ENCODE measurements around the gene SAMM50.

SAMM50 gene

DNA sequence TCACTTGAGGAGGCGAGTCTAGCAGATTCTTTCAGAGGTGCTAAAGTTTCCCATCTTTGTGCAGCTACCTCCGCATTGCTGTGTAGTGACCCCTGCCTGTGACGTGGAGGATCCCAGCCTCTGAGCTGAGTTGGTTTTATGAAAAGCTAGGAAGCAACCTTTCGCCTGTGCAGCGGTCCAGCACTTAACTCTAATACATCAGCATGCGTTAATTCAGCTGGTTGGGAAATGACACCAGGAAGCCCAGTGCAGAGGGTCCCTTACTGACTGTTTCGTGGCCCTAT, 8.9 kb upstream of the SAMM50 start:
- Histone ChIP-seq H3K4me1 (ENCODE audit: insufficient read depth, low read length) (no peaks in the 10 kb centered on the region), H3K9me3 (ENCODE audit: low read length) (no peaks in the 10 kb centered on the region), H3K36me3 (ENCODE audit: insufficient read depth, low read length) (no peaks in the 10 kb centered on the region), H3K9ac (ENCODE audit: low read length) (no peak overlapping the region), H3K27me3 (ENCODE audit: control insufficient read depth in 1 of 2, insufficient read depth in 2 of 2, low read length in 2 of 2) (peaks cover 0 to 6% of the 10 kb centered on the region in 2 donors), H3K27ac (ENCODE audit: low read depth, low read length) (no peak overlapping the region), H3K4me3 (ENCODE audit: low read depth in 1 of 2, low read length in 2 of 2) (no peak overlapping the region)

DNA sequence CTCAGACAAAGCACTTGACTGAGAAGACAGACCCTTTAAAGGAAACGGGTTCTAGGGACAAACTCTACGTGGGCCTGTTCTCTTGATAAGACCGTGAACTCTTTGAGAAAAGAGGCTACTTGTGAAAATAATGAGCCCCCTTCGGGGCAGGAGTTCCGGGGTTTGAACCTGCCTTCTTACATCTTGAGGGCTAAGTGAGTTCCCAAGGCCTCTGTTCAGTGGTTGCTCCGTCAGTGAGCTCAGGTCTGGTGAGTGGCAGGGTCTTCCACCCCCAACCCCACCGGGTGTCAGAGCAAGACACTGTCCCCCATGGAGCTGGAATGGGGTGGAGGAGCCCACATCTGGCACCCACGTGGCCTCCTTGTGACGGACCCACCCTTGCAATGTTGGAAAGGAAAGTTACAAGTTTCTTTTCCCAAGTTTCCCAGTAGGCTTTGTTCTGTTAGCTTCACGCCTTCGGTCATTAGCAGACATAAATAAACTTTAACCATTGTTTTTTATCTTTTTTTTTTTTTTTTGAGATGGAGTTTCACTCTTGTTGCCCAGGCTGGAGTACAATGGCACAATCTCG, 6.3 kb upstream of the SAMM50 start:
- Histone ChIP-seq H3K36me3 (ENCODE audit: insufficient read depth, low read length) (no peaks in the 10 kb centered on the region), H3K4me3 (ENCODE audit: low read depth in 1 of 2, low read length in 2 of 2) (no peak overlapping the region), H3K27me3 (ENCODE audit: control insufficient read depth in 1 of 2, insufficient read depth in 2 of 2, low read length in 2 of 2) (peaks cover 0 to 6% of the 10 kb centered on the region in 2 donors), H3K27ac (ENCODE audit: low read depth, low read length) (no peak overlapping the region), H3K9ac (ENCODE audit: low read length) (no peak overlapping the region), H3K4me1 (ENCODE audit: insufficient read depth, low read length) (peaks cover under 1% of the 10 kb centered on the region), H3K9me3 (ENCODE audit: low read length) (no peaks in the 10 kb centered on the region)

DNA sequence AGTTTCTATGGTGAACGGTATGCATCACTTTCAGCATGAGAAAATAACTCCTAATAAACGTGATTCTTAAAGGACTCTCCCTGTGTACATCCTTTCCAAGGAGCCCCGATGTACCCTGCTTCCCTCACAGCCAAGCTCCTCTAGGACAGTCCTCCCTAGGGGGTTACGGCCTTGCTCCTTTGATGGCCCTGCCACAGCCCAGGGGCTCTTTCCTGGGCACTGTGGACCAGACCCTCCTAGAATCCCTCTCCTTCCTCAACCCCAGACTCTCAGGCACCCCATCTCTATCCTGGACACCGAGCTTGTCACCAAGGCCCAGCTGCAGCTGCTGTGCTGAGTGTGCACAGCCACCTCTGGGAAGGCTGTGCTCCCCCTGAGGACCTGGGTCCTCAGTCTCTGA, 3.9 kb upstream of the SAMM50 start:
- Histone ChIP-seq H3K4me3 (ENCODE audit: low read depth in 1 of 2, low read length in 2 of 2) (no peak overlapping the region), H3K9ac (ENCODE audit: low read length) (no peak overlapping the region), H3K4me1 (ENCODE audit: insufficient read depth, low read length) (peaks cover 15% of the 10 kb centered on the region), H3K36me3 (ENCODE audit: insufficient read depth, low read length) (no peaks in the 10 kb centered on the region), H3K27ac (ENCODE audit: low read depth, low read length) (no peak overlapping the region), H3K27me3 (ENCODE audit: control insufficient read depth in 1 of 2, insufficient read depth in 2 of 2, low read length in 2 of 2) (no peaks in the 10 kb centered on the region), H3K9me3 (ENCODE audit: low read length) (no peaks in the 10 kb centered on the region)

DNA sequence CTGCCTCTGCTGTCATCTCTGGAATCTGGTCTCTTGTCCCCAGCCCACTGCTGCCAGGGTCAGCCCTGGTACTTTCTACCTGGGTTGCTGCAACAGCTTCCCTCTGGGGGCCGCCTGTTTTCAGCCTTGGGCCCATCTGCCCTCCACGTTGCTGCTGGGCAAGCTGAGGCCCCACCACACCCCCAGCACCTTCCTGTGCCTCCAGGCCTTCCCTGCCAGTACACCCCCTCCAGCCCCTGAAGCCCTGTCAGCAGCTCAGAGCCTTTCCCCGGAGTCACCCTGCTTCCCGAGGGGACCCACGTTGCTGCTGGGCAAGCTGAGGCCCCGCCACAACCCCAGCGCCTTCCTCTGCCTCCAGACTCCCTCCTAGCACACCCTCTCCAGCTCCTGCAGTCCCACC, 3.3 kb upstream of the SAMM50 start:
- H3K4me3 ChIP-seq (ENCODE audit: low read depth in 1 of 2, low read length in 2 of 2) = no peak overlapping the region
- no peaks in the 10 kb centered on the region for H3K36me3 ChIP-seq (ENCODE audit: insufficient read depth, low read length)
- H3K9ac ChIP-seq (ENCODE audit: low read length) = no peak overlapping the region
- H3K27me3 ChIP-seq (ENCODE audit: control insufficient read depth in 1 of 2, insufficient read depth in 2 of 2, low read length in 2 of 2) = no peaks in the 10 kb centered on the region
- H3K4me1 ChIP-seq (ENCODE audit: insufficient read depth, low read length) = peaks cover 21% of the 10 kb centered on the region
- no peaks in the 10 kb centered on the region for H3K9me3 ChIP-seq (ENCODE audit: low read length)
- H3K27ac ChIP-seq (ENCODE audit: low read depth, low read length) = no peak overlapping the region

DNA sequence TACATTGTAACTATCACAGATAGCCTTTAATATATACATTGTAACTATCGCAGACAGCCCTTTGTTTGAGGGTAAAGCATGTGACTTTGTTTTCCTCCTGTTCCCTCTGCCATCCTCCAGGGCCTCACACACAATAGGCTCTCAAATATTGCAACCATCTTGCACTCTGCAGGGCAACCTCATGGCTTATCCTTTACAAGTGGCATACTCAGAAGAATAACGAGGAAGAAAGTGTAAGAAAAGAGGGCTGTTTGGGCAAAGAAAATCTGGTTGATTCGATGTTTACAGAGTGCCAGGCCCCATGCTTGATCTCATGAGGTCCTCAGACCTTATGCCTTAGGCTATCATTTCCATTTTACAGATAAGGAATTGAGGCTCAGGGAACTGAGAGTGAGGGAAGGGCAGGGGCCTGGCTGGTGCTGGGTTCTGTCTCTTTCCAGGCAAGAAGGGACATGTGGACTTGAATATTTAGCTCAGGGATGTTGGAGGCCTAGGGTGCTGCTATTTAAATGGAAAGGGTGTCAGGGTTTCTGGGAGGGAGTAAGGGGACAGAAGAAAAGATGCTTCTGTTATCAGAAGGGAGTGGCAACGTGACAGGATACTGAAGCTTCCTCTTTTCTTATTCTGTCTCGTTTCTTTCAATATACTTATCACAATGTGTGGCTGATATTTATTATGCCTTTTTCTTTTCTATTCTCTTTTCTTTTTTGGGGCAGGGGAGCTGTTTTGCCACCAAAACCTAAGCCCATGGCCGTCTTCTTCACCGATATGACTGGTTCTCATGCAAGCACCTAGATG, 1.1 kb upstream of the SAMM50 start:
- H3K27me3 ChIP-seq (ENCODE audit: control insufficient read depth in 1 of 2, insufficient read depth in 2 of 2, low read length in 2 of 2) = no peaks in the 10 kb centered on the region
- no peak overlapping the region for H3K27ac ChIP-seq (ENCODE audit: low read depth, low read length)
- H3K36me3 ChIP-seq (ENCODE audit: insufficient read depth, low read length) = no peaks in the 10 kb centered on the region
- H3K9me3 ChIP-seq (ENCODE audit: low read length) = no peaks in the 10 kb centered on the region
- peaks cover 28% of the 10 kb centered on the region for H3K4me1 ChIP-seq (ENCODE audit: insufficient read depth, low read length)
- H3K9ac ChIP-seq (ENCODE audit: low read length) = no peak overlapping the region
- peak overlapping the region; percentile 81 to 86 for H3K4me3 ChIP-seq (ENCODE audit: low read depth in 1 of 2, low read length in 2 of 2)

DNA sequence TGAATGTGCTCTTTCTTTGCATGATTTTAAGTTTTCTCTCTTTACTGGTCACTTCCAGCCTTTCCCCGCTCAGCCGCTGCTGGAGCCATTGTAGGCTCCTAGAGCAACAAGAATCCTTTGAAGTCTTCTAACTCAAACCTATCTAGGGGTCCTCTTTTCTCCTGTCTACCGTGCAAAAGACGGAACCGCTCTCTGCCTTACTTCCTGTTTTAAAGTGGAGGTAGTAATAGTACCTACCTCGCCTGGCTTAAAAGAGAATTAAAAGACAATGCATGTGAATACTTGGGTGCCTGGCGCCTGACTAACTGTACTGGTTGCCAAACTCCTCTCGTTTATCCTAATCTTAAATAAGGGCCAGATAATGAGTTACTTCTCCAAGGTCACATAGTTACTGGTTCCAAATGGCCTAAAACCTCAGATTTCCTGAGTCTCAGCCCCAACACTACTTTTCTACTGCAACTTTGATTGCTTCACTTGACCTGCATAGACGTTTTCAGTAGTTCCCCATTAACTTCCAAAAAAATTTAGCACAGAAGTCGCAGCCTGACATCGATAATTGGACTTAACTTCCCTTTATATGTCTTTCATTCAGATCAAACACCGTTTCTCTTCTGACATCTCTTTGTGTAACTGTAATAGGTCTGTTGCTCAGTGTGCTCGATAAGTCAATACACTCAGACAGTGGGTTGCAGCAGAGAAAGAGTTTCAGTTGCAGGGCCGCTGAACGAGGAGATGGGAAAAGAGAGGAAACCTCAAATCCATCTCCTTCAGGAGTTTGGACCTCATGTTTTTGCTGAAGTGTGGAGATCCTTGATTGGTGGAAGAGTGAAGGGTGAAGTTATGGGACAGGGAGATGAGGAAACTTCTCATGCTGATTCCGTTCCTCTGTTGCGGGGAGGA, 891 bp downstream of the SAMM50 start:
- Histone ChIP-seq H3K9ac (ENCODE audit: low read length) (peak overlapping the region; percentile 47), H3K4me1 (ENCODE audit: insufficient read depth, low read length) (peaks cover 28% of the 10 kb centered on the region), H3K9me3 (ENCODE audit: low read length) (no peaks in the 10 kb centered on the region), H3K27me3 (ENCODE audit: control insufficient read depth in 1 of 2, insufficient read depth in 2 of 2, low read length in 2 of 2) (no peaks in the 10 kb centered on the region), H3K4me3 (ENCODE audit: low read depth in 1 of 2, low read length in 2 of 2) (peak overlapping the region; percentile 81 to 86), H3K27ac (ENCODE audit: low read depth, low read length) (peak overlapping the region; percentile 68), H3K36me3 (ENCODE audit: insufficient read depth, low read length) (no peaks in the 10 kb centered on the region)

DNA sequence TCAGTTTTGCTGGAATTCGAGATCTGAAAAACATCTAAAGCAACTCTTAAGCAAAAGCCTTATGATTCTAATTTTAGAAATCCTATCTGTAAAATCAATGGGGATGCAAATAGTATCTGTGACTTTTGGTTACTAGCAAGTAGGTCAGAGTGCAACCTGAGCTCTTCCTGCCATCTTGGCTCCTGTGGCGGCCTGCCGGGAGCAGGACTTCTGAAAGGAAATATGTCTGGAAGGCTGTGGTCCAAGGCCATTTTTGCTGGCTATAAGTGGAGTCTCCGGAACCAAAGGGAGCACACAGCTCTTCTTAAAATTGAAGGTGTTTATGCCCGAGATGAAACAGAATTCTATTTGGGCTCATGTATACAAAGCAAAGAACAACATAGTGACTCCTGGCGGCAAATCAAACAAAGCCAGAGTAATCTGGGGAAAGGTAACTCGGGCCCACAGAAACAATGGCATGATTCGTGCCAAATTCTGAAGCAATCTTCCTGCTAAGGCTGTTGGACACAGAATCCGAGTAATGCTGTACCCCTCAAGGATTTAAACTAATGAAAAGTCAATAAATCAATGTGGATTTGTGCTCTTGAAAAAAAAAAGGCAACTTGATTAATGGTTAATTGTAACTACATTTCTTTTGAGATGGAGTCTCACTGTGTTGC, 1.7 kb downstream of the SAMM50 start:
- Histone ChIP-seq H3K4me1 (ENCODE audit: insufficient read depth, low read length) (peaks cover 28% of the 10 kb centered on the region), H3K27me3 (ENCODE audit: control insufficient read depth in 1 of 2, insufficient read depth in 2 of 2, low read length in 2 of 2) (no peaks in the 10 kb centered on the region), H3K9me3 (ENCODE audit: low read length) (no peaks in the 10 kb centered on the region), H3K9ac (ENCODE audit: low read length) (no peak overlapping the region), H3K4me3 (ENCODE audit: low read depth in 1 of 2, low read length in 2 of 2) (peak overlapping the region in 1 of 2 donors; percentile 86), H3K27ac (ENCODE audit: low read depth, low read length) (no peak overlapping the region), H3K36me3 (ENCODE audit: insufficient read depth, low read length) (no peaks in the 10 kb centered on the region)

DNA sequence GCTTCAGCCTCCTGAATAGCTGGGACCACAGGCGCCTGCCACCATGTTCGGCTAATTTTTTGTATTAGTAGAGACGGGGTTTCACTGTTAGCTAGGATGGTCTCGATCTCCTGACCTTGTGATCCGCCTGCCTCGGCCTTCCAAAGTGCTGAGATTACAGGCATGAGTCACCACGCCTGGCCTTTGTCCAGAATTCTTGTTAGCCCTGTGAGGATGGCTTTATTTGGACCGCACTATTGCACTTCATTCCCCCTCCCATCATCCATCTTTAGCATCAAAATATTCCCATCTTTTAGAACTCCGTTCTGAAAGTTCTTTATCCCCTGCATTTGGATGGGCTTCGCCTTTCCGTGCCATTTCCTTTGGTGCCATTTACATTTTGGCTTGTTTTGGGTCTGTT, 2.6 kb downstream of the SAMM50 start:
- Histone ChIP-seq H3K9ac (ENCODE audit: low read length) (no peak overlapping the region), H3K36me3 (ENCODE audit: insufficient read depth, low read length) (no peaks in the 10 kb centered on the region), H3K27me3 (ENCODE audit: control insufficient read depth in 1 of 2, insufficient read depth in 2 of 2, low read length in 2 of 2) (no peaks in the 10 kb centered on the region), H3K4me3 (ENCODE audit: low read depth in 1 of 2, low read length in 2 of 2) (no peak overlapping the region), H3K9me3 (ENCODE audit: low read length) (no peaks in the 10 kb centered on the region), H3K4me1 (ENCODE audit: insufficient read depth, low read length) (peaks cover 28% of the 10 kb centered on the region), H3K27ac (ENCODE audit: low read depth, low read length) (no peak overlapping the region)

DNA sequence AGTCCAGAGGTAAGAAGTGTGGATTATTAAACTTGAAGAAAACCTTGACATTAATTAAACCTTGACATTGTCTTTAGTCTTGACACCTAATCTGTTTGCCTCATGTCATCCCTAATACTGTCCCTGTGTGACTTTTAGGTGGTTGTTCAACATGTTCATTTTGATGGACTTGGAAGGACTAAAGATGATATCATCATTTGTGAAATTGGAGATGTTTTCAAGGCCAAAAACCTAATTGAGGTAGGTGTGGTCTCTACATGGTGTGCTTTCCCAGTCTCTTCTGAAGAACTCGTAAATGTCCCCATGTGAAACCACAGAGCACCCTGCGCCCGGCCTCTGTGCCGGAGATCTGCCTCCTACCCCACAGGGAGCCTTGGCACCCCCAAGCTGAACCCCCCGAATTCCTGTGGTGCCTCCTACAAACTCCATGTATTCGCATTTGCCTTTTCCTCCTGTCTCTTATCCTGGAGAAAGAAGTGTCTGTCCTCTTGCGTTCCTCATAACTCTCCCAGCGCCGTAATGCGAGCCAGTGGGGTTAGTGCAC, 9.1 kb downstream of the SAMM50 start:
- no peak overlapping the region for H3K9ac ChIP-seq (ENCODE audit: low read length)
- peaks cover 50% of the 10 kb centered on the region for H3K36me3 ChIP-seq (ENCODE audit: insufficient read depth, low read length)
- no peaks in the 10 kb centered on the region for H3K9me3 ChIP-seq (ENCODE audit: low read length)
- H3K4me1 ChIP-seq (ENCODE audit: insufficient read depth, low read length) = no peaks in the 10 kb centered on the region
- H3K27ac ChIP-seq (ENCODE audit: low read depth, low read length) = no peak overlapping the region
- no peaks in the 10 kb centered on the region for H3K27me3 ChIP-seq (ENCODE audit: control insufficient read depth in 1 of 2, insufficient read depth in 2 of 2, low read length in 2 of 2)
- no peak overlapping the region for H3K4me3 ChIP-seq (ENCODE audit: low read depth in 1 of 2, low read length in 2 of 2)

DNA sequence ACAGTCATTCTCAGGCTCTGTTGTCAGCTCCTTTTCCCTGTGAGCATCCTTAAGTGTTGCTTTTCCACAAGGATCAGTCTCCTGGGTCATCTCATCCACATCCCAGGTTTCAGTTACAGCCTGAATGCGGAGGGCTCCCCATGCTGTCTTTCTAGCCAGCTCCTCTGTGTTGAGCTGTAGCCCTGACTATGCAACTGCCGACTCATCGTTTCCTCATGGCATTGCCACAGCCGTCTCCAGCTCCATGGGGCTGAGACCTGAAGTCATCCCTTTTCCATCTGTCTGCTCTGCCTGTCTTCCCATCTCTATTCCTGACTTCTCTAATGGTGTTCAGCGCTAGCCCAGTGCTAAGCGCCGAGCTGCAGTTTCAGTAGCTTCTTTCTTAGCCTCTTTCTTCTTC, 11.8 kb downstream of the SAMM50 start:
- H3K36me3 ChIP-seq (ENCODE audit: insufficient read depth, low read length) = peaks cover 59% of the 10 kb centered on the region

DNA sequence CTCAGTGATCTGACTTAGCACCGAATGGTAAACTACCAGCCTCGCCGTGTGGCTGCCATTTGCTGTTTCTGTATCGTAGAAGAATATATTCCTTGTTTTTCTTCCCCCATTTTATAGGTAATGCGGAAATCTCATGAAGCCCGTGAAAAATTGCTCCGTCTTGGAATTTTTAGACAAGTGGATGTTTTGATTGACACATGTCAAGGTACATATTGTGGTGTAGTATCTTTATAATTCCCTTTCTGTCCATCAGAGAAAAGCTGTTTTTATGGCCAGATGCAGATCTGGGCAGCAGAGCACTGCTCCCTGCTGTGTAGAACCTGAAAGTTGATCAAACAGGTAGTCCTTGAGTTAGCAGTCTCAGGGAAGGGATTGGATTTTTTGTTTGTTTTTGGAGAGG, 13.4 kb downstream of the SAMM50 start:
- no peak overlapping the region for H3K9ac ChIP-seq (ENCODE audit: low read length)
- H3K27me3 ChIP-seq (ENCODE audit: control insufficient read depth in 1 of 2, insufficient read depth in 2 of 2, low read length in 2 of 2) = no peaks in the 10 kb centered on the region
- no peaks in the 10 kb centered on the region for H3K4me1 ChIP-seq (ENCODE audit: insufficient read depth, low read length)
- no peak overlapping the region for H3K27ac ChIP-seq (ENCODE audit: low read depth, low read length)
- no peaks in the 10 kb centered on the region for H3K9me3 ChIP-seq (ENCODE audit: low read length)
- H3K4me3 ChIP-seq (ENCODE audit: low read depth in 1 of 2, low read length in 2 of 2) = no peak overlapping the region
- H3K36me3 ChIP-seq (ENCODE audit: insufficient read depth, low read length) = peaks cover 69% of the 10 kb centered on the region

More for the DNA sequence above, 11.8 kb downstream of the SAMM50 start:
- H3K9ac ChIP-seq (ENCODE audit: low read length) = no peak overlapping the region
- no peaks in the 10 kb centered on the region for H3K4me1 ChIP-seq (ENCODE audit: insufficient read depth, low read length)
- no peak overlapping the region for H3K27ac ChIP-seq (ENCODE audit: low read depth, low read length)
- H3K9me3 ChIP-seq (ENCODE audit: low read length) = no peaks in the 10 kb centered on the region
- H3K4me3 ChIP-seq (ENCODE audit: low read depth in 1 of 2, low read length in 2 of 2) = no peak overlapping the region
- H3K27me3 ChIP-seq (ENCODE audit: control insufficient read depth in 1 of 2, insufficient read depth in 2 of 2, low read length in 2 of 2) = no peaks in the 10 kb centered on the region

All from muscle layer of colon (tissue), 2 donors.